ENCODE results near the gene ENOSF1. TPM values are rescaled to one million over a fixed set of nuclear protein-coding genes. Genes with fewer than 3 reads are reported as not detected.

The ENOSF1 gene
- total and polyA plus RNA-seq, 10 of the 15 experiments (the other 5 are each of a cell fraction or from before 2014, with no cell fraction given) = 12.5 to 43.3 (median 29.5) TPM

DNA sequence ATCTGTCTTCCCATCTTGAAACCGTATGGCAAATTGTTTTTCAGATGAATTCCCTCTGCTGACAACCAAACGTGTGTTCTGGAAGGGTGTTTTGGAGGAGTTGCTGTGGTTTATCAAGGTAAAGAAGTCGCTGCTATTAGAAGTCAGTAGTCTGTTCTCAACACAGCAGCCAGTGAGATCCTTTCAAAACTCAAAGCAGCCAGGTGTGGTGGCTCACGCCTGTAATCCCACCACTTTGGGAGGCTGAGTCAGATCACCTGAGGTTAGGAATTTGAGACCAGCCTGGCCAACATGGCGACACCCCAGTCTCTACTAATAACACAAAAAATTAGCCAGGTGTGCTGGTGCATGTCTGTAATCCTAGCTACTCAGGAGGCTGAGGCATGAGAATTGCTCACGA is 52.8 kb downstream of the ENOSF1 start:
- BruUV-seq (replicated peaks) = no TSS peak
- H3K36me3 ChIP-seq (ENCODE audit: control insufficient read depth in 2 of 2, insufficient read depth in 2 of 2, low read length in 1 of 2) = peaks cover 8 to 21% of the 10 kb centered on the region in 2 experiments; a peak in 3 of 4 replicates
- H3K4me2 ChIP-seq (ENCODE audit: control insufficient read depth, insufficient read depth) = peak overlapping the region; percentile 70
- WGBS (ENCODE audit: insufficient coverage, insufficient replicate concordance, low lambda C conversion rate, missing lambda C conversion rate) = 91% methylated on average over 6 of the region's 6 CpGs
- H3K27me3 ChIP-seq (replicated peaks in 1 of 2; ENCODE audit: control insufficient read depth in 2 of 2, insufficient read depth in 2 of 2, low read length in 1 of 2) = no peaks in the 10 kb centered on the region
- in situ Hi-C loops (cut with MboI) = loop anchor here (5.0 kb wide), 1 partner anchor 153 kb away; the partner anchor contains the start of gene YES1
- no peaks in the 10 kb centered on the region for H4K20me1 ChIP-seq (ENCODE audit: control insufficient read depth, insufficient read depth)
- SMC1A ChIA-PET (ENCODE audit: uncharacterized antibody, unreplicated experiment) = interaction anchor here (0.6 to 1.5 kb wide), 5 partner anchors 8 to 43 kb away, joined by 3 to 4 read pairs (median 3); no protein-coding TSS in a partner anchor
- CTCF ChIA-PET = interaction anchor here (1.1 to 3.8 kb wide), 4 partner anchors 35 to 171 kb away, joined by 3 to 18 read pairs (median 10); no protein-coding TSS in a partner anchor
- no peak overlapping the region for H3K9ac ChIP-seq (ENCODE audit: control insufficient read depth, insufficient read depth, low read length)
- ATAC-seq (no peak), FAIRE-seq (no peak), DNase-seq (ENCODE audit: low read depth, low spot score) (no peak)
- no peak overlapping the region for H3K27ac ChIP-seq (ENCODE audit: control insufficient read depth, insufficient read depth)
- intact Hi-C loops (cut with micrococcal nuclease; ENCODE audit: unreplicated experiment) = loop anchor here (5.0 kb wide), 1 partner anchor 153 kb away; the partner anchor contains the start of gene YES1
- POLR2A ChIA-PET = interaction anchor here (0.6 to 1.2 kb wide), 3 partner anchors 8 to 150 kb away, joined by 3 to 7 read pairs (median 5); no protein-coding TSS in a partner anchor
- no peak overlapping the region for H2AFZ ChIP-seq (ENCODE audit: control insufficient read depth, low read depth, low read length)
- RAD21 ChIA-PET (ENCODE audit: unreplicated experiment) = interaction anchor here (0.6 to 3.0 kb wide), 7 partner anchors 10 to 171 kb away, joined by 3 to 13 read pairs (median 7); no protein-coding TSS in a partner anchor
- peaks cover 6% of the 10 kb centered on the region; the same call in 2 of the 3 replicates for H3K9me3 ChIP-seq (replicated peaks; ENCODE audit: control insufficient read depth, insufficient read depth, low read length)
- H3K4me3 ChIP-seq = peak overlapping the region; percentile 92
- H3K79me2 ChIP-seq (ENCODE audit: control insufficient read depth, insufficient read depth, low read length) = peaks cover 37% of the 10 kb centered on the region
- peaks cover 6% of the 10 kb centered on the region for H3K4me1 ChIP-seq (ENCODE audit: control insufficient read depth, insufficient read depth, low read length)
- TF ChIP-seq ATF7 (IDR thresholded peaks at IDR 0.05; ENCODE audit: low read depth) (no peak), SREBF1 (IDR thresholded peaks at IDR 0.05; ENCODE audit: low read length) (no peak), ASH2L (IDR thresholded peaks at IDR 0.05; ENCODE audit: borderline replicate concordance, low read depth) (no peak), MYB (IDR thresholded peaks at IDR 0.05; ENCODE audit: borderline replicate concordance, low read depth, low read length) (no peak), EP300 (IDR thresholded peaks at IDR 0.05; ENCODE audit: borderline replicate concordance in 1 of 2, control insufficient read depth in 1 of 2, low read depth in 2 of 2, low read length in 2 of 2) (no peak), NFYA (IDR thresholded peaks at IDR 0.05; ENCODE audit: borderline replicate concordance, low read depth, low read length) (no peak), GATAD2B (conservative IDR thresholded peaks at IDR 0.05; ENCODE audit: low read depth) (no peak), FOS (IDR thresholded peaks at IDR 0.05; ENCODE audit: borderline replicate concordance, extremely low read depth, insufficient read length) (no peak), HDAC6 (IDR thresholded peaks at IDR 0.05; ENCODE audit: unreplicated experiment) (no peak), RUNX3 (IDR thresholded peaks at IDR 0.05; ENCODE audit: low read length) (no peak), RAD21 (IDR thresholded peaks at IDR 0.05; ENCODE audit: insufficient read depth, low read depth, low read length) (no peak), GABPA (IDR thresholded peaks at IDR 0.05; ENCODE audit: low read depth) (no peak), EGR1 (IDR thresholded peaks at IDR 0.05; ENCODE audit: borderline replicate concordance in 1 of 2, low read depth in 2 of 2, low read length in 2 of 2) (no peak), RFX5 (IDR thresholded peaks at IDR 0.05; ENCODE audit: low read depth, low read length) (no peak), ZZZ3 (IDR thresholded peaks at IDR 0.05; ENCODE audit: control insufficient read depth, insufficient read length, low read depth) (no peak)
- TF ChIP-seq, protein P1, sequence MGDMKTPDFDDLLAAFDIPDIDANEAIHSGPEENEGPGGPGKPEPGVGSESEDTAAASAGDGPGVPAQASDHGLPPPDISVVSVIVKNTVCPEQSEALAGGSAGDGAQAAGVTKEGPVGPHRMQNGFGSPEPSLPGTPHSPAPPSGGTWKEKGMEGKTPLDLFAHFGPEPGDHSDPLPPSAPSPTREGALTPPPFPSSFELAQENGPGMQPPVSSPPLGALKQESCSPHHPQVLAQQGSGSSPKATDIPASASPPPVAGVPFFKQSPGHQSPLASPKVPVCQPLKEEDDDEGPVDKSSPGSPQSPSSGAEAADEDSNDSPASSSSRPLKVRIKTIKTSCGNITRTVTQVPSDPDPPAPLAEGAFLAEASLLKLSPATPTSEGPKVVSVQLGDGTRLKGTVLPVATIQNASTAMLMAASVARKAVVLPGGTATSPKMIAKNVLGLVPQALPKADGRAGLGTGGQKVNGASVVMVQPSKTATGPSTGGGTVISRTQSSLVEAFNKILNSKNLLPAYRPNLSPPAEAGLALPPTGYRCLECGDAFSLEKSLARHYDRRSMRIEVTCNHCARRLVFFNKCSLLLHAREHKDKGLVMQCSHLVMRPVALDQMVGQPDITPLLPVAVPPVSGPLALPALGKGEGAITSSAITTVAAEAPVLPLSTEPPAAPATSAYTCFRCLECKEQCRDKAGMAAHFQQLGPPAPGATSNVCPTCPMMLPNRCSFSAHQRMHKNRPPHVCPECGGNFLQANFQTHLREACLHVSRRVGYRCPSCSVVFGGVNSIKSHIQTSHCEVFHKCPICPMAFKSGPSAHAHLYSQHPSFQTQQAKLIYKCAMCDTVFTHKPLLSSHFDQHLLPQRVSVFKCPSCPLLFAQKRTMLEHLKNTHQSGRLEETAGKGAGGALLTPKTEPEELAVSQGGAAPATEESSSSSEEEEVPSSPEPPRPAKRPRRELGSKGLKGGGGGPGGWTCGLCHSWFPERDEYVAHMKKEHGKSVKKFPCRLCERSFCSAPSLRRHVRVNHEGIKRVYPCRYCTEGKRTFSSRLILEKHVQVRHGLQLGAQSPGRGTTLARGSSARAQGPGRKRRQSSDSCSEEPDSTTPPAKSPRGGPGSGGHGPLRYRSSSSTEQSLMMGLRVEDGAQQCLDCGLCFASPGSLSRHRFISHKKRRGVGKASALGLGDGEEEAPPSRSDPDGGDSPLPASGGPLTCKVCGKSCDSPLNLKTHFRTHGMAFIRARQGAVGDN (IDR thresholded peaks at IDR 0.05) = no peak
- TF ChIP-seq, protein P2, sequence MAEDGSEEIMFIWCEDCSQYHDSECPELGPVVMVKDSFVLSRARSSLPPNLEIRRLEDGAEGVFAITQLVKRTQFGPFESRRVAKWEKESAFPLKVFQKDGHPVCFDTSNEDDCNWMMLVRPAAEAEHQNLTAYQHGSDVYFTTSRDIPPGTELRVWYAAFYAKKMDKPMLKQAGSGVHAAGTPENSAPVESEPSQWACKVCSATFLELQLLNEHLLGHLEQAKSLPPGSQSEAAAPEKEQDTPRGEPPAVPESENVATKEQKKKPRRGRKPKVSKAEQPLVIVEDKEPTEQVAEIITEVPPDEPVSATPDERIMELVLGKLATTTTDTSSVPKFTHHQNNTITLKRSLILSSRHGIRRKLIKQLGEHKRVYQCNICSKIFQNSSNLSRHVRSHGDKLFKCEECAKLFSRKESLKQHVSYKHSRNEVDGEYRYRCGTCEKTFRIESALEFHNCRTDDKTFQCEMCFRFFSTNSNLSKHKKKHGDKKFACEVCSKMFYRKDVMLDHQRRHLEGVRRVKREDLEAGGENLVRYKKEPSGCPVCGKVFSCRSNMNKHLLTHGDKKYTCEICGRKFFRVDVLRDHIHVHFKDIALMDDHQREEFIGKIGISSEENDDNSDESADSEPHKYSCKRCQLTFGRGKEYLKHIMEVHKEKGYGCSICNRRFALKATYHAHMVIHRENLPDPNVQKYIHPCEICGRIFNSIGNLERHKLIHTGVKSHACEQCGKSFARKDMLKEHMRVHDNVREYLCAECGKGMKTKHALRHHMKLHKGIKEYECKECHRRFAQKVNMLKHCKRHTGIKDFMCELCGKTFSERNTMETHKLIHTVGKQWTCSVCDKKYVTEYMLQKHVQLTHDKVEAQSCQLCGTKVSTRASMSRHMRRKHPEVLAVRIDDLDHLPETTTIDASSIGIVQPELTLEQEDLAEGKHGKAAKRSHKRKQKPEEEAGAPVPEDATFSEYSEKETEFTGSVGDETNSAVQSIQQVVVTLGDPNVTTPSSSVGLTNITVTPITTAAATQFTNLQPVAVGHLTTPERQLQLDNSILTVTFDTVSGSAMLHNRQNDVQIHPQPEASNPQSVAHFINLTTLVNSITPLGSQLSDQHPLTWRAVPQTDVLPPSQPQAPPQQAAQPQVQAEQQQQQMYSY (CRISPR knock-in tag; IDR thresholded peaks at IDR 0.05) = no peak

Measured in GM12878 (cell line).